Activated CD4-positive, alpha-beta T cell treated with anti-CD3 and anti-CD28 coated beads, Interleukin-2, amount 50 U/mL, for 4 hours (primary cell): Measurements from ENCODE around the gene TFIP11.
A peak's percentile ranks its signal among the peaks of the same experiment; 100 is the strongest.

ENCODE experiments used
- DNase-seq, 2 experiments: peaks; one replicate each; pipeline ENCODE4 v3.0.0-alpha.2; 2020

The TFIP11 gene

DNA sequence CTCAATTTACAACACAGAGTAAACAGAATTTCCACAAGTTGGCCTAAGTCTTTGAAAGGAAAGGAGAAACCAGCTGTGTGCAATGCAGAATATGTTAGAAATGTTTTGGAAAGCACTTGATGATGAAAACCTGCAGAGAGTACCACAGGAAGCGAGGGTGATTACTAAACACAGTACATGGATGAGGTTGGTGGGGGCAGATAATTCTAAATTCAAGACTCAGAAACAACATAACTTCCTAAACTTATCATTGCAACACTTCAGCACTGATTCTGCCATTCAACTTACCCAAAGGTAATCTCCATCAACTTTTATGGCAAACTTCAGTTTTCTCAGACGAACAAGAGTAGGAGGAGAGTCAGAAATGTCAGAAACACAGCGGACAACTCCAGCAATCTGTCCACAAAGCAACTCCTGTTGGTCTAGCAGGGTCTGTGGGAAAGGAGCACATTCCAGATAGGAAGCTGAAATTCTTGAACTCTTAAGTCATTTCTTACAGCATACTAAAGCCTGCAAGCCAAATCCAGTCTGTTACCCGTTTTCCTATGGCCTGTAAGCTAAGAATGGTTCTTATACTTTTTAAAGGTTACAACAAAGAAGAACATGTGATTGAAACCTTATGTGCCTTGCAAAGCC is 35.5 kb downstream of the TFIP11 start:
- no peak for DNase-seq

DNA sequence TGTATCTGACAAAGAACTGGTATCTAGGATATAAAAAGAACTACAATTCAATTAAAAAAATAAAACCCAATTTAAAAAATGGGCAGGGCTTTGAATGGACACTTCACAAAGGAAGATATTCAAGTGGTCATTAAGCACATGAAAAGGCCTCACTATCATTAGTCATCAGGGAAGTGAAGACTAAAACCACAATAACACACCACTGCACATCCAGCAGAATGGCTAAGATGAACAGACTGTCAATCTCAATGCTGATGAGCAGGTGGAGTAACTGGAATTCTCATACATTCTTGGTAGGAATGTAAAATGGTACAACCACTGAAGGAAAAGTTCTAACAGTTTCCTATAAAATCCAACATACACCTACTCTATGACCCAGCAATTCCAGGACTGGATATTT is 37.6 kb downstream of the TFIP11 start:
- DNase-seq: no peak

DNA sequence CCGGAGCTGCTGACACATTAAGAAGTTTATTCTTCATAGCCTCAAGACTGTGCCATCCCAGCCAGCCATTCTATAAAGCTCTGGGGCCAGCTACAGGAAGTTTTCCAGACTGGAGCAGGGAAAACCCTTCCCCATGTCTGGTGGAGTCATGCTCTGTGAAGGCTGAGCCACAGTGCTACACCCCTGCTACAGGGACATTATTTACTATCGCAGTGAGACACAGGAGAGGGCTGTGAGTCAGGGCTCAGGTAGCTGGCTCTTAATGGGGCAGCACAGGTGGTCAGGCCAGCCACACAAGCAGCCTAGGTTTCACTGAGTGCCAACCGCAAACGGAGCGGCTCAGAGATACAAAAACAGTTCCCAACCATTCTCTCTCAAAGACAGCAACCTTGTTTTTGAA is 40.8 kb downstream of the TFIP11 start:
- no peak for DNase-seq

GRCh38 chr22:26470807-26471206 is 41.5 kb downstream of the TFIP11 start:
- DNase-seq: no peak

DNA sequence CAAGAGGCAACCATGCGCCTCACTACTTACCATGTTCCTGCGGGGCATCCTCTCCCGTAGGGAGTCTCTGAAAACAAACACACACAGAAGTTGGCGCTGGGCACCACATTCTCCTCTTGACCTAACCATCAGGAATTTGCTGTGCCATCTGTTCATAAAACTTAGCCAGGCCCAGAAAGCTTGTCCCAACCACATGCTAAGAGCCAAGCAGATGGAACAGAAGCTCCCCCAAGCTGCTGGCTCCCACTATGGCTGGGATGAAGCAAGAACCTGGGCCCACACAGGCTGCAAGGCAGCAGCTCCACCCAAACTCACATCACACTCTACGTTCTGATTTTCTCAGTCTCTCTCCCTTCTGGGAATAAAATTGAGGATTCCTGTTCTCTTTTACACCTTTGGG is 46.1 kb downstream of the TFIP11 start:
- no peak for DNase-seq

DNA sequence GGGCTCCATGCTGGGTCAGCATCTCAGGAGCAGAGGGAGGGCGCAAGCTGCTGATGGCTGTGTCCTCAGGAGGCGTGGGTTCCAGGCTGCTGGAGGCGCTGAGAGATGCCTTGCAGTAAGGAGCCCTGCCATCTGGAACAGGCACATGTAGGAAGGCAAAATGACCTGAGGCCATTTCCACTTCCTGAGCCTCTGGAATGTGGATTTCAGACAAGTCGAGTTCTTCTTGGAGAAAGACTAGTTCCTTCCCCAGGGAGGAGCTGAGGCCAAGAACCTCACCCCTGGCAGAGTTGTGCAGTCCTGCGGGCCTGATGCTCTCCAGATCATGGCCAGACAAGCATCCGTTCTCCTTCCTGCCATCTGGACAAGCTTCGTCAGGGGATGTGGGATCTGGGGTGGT is 48.0 kb downstream of the TFIP11 start:
- DNase-seq: no peak

DNA sequence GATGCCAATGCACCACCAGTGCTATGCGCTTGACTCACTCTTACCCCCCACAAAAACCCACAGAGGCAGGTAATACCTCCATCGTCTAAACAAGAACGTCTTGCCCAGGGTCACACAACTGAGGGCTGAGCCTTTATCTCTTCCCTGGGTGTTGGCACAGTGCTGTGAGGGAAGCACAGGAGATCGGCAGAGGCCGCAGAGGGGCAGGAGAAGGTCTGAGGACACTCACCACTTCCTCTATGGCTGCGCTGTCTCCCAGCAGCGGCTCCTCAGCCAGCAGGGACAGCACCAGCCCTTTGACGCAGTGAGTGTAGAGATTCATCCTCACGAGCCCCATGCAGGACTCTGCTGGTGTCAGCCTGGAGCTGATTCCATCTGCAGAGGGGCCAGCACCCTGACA is 48.6 kb downstream of the TFIP11 start:
- no peak for DNase-seq

DNA sequence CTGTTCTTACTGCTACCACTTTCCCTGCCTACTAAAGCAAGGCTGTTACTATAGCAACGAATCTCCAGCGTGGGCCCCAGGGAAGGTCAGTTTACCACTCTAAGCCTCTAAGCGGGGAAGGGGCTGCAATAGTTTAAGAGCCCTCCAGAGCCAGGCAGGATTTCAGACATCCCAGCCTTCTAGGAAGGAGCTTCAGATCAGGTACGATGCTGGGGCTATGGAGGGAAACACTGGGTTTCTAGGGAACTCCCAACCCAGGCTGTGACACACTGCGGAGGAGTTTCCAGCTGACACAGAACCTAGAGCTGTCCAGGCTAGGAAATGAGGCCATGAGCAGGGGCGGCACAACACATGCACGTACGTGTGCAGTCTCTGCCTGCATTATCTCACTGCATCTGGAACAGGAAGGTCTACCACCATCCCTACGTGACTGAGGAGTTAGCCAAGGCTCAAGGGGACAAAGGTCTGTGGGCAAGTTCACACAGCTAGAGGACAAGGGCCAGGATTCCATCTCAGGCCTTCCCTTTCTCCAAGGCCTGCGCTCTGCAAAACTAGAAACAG is 49.1 kb downstream of the TFIP11 start:
- DNase-seq: no peak

GRCh38 chr22:26462641-26463040 is 49.6 kb downstream of the TFIP11 start:
- no peak for DNase-seq

- no peak for DNase-seq
These were observed 50.2 kb downstream of the TFIP11 start for GRCh38 chr22:26462051-26462450.

DNA sequence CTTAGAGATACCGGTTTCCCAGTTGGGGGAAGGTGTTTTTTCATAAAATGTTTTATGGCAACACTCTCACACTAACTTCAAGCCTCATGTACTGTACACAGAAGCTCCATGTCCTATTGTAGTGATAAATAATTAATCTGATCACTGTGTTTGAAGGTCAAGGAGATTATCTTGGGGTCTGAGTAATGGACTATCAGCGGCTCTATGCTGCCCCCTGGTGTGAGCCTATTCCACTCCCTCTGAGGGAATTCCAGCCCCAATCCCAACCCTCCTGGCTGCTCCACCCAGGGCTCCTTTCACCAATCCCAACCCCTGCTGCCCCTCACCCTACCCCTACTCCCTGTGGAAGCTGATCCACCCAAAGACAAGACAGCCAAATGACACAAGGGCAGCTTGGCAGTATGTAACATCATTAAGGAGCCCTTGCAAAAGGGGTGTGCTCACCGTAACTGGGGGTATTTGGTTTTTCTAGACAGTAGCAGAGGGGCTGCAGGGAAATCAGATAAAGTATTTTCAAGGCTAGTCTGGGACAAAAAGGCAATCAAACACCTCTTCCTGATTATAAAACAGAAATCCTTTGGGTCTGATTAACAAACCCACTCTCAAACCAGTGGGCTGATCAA is 51.0 kb downstream of the TFIP11 start:
- peak; percentile 32 to 34 for DNase-seq

- no peak for DNase-seq
These were observed 52.1 kb downstream of the TFIP11 start for GRCh38 chr22:26460202-26460601.

DNA sequence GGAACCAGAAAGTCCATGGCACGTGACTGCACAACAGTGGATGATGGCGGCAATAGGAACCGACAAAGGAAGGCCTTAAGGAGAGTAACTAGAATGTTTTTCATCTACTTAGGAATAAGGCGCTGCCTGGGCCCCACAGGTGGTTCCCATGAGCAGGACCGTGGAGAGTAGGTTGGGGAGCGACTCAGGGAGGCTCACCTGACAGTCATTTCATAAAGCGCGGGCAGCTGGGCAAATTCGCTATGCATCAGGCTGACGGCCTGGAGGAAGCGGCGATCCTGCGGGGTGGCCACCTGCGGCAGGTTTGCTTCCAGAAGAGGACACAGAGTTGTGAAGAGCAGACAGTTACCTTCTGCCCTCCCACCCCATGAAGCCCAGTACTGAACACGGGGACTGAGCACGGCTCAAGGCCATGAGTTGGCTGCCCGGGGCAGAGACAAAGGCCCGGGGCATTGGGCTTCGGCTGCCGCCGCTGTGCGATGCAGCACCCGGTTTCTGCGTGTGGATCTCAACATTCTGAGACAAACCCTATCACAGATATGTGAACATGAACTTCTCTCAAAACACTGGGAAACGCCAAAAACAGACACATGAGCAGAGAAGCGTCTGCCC is 54.5 kb downstream of the TFIP11 start:
- no peak for DNase-seq

DNA sequence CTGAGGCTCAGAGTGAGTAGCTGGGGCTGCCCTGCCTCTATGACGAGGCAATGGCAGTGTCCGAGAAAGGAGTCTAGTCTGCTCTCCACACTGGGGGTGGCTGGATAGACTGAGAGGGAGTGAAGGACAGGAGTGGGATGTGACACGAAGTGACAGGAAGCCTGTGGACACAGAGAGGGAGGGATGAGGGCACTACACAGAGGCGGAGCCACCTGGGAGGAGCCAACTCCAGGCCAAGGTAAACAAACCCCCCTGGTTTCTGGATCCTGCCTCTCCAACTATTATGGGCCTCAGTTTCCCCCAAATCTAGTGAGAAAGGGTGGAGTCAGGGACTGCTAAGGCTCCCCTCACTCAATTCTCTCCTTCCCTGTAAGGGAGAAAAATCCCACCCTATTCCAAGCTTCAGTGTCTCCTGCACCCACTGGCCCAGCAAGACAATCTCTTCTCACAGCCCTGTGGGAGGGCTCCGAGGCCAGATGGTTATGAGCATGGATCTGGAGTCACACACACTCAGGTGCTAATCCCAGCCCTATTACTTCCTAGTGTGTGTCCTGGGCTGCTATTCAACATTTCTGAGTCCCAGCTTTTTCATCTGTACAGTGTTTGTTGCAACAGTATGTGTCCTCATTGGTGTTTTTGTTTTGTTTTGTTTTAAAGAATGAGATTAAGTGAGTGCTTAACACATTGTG is 58.3 kb downstream of the TFIP11 start:
- no peak for DNase-seq

- no peak for DNase-seq
These were observed 59.1 kb downstream of the TFIP11 start for GRCh38 chr22:26453216-26453615.

DNA sequence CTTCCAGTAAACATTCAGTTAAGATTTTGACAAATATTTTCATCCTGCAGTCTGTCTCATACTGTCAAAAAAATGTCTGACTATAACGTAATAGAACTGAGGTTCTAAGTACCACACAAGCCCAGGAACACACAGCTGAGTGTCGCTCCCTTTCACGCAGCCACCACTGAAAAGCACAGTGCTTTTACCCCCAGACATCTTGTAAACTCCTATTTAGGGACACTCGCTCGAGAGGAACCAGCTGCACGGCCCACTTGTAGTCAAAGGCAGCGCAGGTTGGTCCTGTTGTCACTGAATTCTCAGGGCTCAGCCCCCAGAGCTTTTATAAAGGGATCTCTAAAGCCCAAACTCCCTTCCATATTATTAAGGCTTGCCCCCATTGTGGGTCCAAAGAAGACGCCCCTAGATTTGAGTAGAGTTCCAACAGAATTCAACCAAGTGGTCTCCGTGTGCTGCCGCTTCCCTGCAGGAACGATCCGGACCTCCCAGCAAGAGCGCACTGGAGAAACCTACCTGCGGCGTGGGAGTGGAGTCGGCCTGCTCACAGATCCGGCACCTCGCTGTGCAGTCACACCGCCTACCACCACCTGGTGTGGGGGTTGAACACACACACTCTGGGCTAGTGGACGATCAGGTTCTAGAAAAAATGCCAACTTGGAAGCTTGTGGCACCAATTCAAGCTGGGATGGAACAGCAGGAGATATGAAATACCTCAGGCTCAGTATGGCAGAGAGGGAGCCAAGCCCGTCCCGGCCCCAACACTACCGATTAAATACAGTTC is 59.8 kb downstream of the TFIP11 start:
- DNase-seq: no peak

GRCh38 chr22:26450453-26451185 is 61.7 kb downstream of the TFIP11 start:
- no peak for DNase-seq

GRCh38 chr22:26448941-26449340 is 63.3 kb downstream of the TFIP11 start:
- no peak for DNase-seq

DNA sequence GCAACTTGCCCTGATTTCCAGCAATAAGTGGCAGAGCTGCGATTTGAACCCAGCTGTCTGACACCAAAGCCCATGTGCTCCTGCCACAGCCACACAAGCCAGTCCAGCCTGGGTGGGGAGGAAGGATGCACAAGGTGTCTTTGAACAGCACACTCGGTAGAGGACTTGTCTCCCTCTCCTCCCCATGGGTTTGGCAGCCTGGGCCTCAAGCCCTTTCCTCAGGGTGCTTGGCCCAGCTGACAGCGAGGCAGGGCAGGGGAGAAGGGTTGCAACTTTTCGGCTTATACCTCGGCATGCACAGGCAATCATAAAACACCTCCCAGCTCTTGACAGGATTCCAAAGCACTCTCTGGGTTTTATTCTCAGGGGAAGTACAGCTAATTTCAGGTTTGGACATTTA is 63.9 kb downstream of the TFIP11 start:
- no peak for DNase-seq

GRCh38 chr22:26447584-26448329 is 64.5 kb downstream of the TFIP11 start:
- DNase-seq: no peak

- no peak for DNase-seq
These were observed 65.3 kb downstream of the TFIP11 start for GRCh38 chr22:26446808-26447515.
